ENCODE data around the gene APCDD1. TPM values are rescaled to one million over a fixed set of nuclear protein-coding genes. Genes with fewer than 3 reads are reported as not detected.
A peak's percentile ranks its signal among the peaks of the same experiment; 100 is the strongest.

APCDD1 gene
- total RNA-seq, 1 donor from 2014 or later, result 110 TPM

- H3K4me1 Mint-ChIP-seq (ENCODE audit: unreplicated experiment), result peaks cover 31% of the 10 kb centered on the region
- H3K4me3 Mint-ChIP-seq, result no peak overlapping the region
- no peaks in the 10 kb centered on the region for H3K27me3 Mint-ChIP-seq
- H3K36me3 Mint-ChIP-seq, result no peaks in the 10 kb centered on the region
- H3K27ac Mint-ChIP-seq, result no peak overlapping the region
- TF ChIP-seq, protein P1, sequence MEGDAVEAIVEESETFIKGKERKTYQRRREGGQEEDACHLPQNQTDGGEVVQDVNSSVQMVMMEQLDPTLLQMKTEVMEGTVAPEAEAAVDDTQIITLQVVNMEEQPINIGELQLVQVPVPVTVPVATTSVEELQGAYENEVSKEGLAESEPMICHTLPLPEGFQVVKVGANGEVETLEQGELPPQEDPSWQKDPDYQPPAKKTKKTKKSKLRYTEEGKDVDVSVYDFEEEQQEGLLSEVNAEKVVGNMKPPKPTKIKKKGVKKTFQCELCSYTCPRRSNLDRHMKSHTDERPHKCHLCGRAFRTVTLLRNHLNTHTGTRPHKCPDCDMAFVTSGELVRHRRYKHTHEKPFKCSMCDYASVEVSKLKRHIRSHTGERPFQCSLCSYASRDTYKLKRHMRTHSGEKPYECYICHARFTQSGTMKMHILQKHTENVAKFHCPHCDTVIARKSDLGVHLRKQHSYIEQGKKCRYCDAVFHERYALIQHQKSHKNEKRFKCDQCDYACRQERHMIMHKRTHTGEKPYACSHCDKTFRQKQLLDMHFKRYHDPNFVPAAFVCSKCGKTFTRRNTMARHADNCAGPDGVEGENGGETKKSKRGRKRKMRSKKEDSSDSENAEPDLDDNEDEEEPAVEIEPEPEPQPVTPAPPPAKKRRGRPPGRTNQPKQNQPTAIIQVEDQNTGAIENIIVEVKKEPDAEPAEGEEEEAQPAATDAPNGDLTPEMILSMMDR (conservative IDR thresholded peaks at IDR 0.05), result no peak
- DNase-seq (ENCODE audit: extremely low spot score, unreplicated experiment), result no peak
- no peaks in the 10 kb centered on the region for H3K9me3 Mint-ChIP-seq
Measured at GRCh38 chr18:10432781-10433180, 21.7 kb upstream of the APCDD1 start.

DNA sequence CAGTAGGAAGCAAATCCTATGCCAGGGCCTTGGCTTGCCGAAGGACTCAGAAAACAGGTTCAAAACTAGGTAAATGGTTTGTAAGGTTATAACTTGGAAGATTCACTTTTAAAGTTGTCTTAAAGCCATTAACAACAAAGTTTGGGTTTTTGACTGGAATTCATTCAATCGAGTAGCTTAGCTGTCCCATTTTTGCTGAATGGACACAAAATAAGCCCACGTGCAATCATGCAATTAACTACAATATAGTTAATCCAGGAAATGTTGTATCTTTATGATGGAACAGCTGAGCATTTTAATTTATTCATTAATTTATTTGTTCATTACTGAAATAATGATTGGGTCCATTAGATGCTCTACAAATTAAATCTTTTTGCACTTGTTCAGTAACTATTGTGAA, 18.3 kb upstream of the APCDD1 start:
- no peaks in the 10 kb centered on the region for H3K9me3 Mint-ChIP-seq
- no peaks in the 10 kb centered on the region for H3K36me3 Mint-ChIP-seq
- H3K4me3 Mint-ChIP-seq, result no peak overlapping the region
- TF ChIP-seq, protein P1 (conservative IDR thresholded peaks at IDR 0.05), result no peak
- peaks cover 17% of the 10 kb centered on the region for H3K4me1 Mint-ChIP-seq (ENCODE audit: unreplicated experiment)
- no peaks in the 10 kb centered on the region for H3K27me3 Mint-ChIP-seq
- DNase-seq (ENCODE audit: extremely low spot score, unreplicated experiment), result no peak
- H3K27ac Mint-ChIP-seq, result no peak overlapping the region

DNA sequence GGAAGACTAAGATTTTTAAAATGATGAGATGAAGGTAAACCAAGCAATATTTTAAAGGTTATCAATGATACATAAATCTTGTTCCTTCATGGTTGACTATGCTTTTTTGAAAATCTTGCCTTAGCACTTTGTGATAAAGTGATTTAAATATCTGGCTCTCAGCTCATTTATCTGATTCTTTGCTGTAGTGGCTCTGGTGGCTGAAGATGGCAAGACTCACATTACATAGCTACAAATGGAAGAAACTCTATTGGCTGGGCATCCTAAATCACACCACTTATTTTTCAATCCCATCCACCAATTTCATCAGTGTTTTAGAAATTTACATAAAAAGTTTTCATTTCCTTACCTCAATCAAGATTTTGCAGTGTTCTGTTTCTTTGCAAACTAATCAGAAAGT, 16.6 kb upstream of the APCDD1 start:
- H3K9me3 Mint-ChIP-seq, result no peaks in the 10 kb centered on the region
- H3K27ac Mint-ChIP-seq, result no peak overlapping the region
- H3K27me3 Mint-ChIP-seq, result no peaks in the 10 kb centered on the region
- H3K4me3 Mint-ChIP-seq, result no peak overlapping the region
- H3K4me1 Mint-ChIP-seq (ENCODE audit: unreplicated experiment), result peaks cover 21% of the 10 kb centered on the region
- TF ChIP-seq, protein P1 (conservative IDR thresholded peaks at IDR 0.05), result peak; percentile 75
- no peaks in the 10 kb centered on the region for H3K36me3 Mint-ChIP-seq
- DNase-seq (ENCODE audit: extremely low spot score, unreplicated experiment), result no peak

GRCh38 chr18:10439898-10440297, 14.5 kb upstream of the APCDD1 start:
- DNase-seq (ENCODE audit: extremely low spot score, unreplicated experiment), result no peak
- H3K27me3 Mint-ChIP-seq, result no peaks in the 10 kb centered on the region
- no peaks in the 10 kb centered on the region for H3K36me3 Mint-ChIP-seq
- no peaks in the 10 kb centered on the region for H3K9me3 Mint-ChIP-seq
- peaks cover 26% of the 10 kb centered on the region for H3K4me1 Mint-ChIP-seq (ENCODE audit: unreplicated experiment)
- H3K27ac Mint-ChIP-seq, result no peak overlapping the region
- TF ChIP-seq, protein P1 (conservative IDR thresholded peaks at IDR 0.05), result no peak
- no peak overlapping the region for H3K4me3 Mint-ChIP-seq

- no peaks in the 10 kb centered on the region for H3K27me3 Mint-ChIP-seq
- H3K4me1 Mint-ChIP-seq (ENCODE audit: unreplicated experiment), result peaks cover 25% of the 10 kb centered on the region
- no peak overlapping the region for H3K27ac Mint-ChIP-seq
- no peak for DNase-seq (ENCODE audit: extremely low spot score, unreplicated experiment)
- H3K4me3 Mint-ChIP-seq, result no peak overlapping the region
- TF ChIP-seq, protein P1 (conservative IDR thresholded peaks at IDR 0.05), result no peak
- H3K9me3 Mint-ChIP-seq, result no peaks in the 10 kb centered on the region
- H3K36me3 Mint-ChIP-seq, result no peaks in the 10 kb centered on the region
Measured at GRCh38 chr18:10440884-10441283, 13.6 kb upstream of the APCDD1 start.

- H3K36me3 Mint-ChIP-seq, result no peaks in the 10 kb centered on the region
- no peaks in the 10 kb centered on the region for H3K27me3 Mint-ChIP-seq
- no peaks in the 10 kb centered on the region for H3K9me3 Mint-ChIP-seq
- H3K4me3 Mint-ChIP-seq, result no peak overlapping the region
- H3K27ac Mint-ChIP-seq, result no peak overlapping the region
- peaks cover 25% of the 10 kb centered on the region for H3K4me1 Mint-ChIP-seq (ENCODE audit: unreplicated experiment)
- no peak for DNase-seq (ENCODE audit: extremely low spot score, unreplicated experiment)
- TF ChIP-seq, protein P1 (conservative IDR thresholded peaks at IDR 0.05), result no peak
Measured at GRCh38 chr18:10441472-10441871, 13.0 kb upstream of the APCDD1 start.

All from type B pancreatic cell (in vitro differentiated cells).